GM23338 (cell line): Measurements from ENCODE around the gene MGLL.

Source experiments
- EZH2 ChIP-seq: fragments of 200-600 bp; sonication (generic); IDR thresholded peaks from one replicate; pipeline ENCODE4 v1.8.0; 2017; ENCODE audit warnings: antibody characterized with exemption, mild to moderate bottlenecking, low read depth; ENCODE audit not compliant: unreplicated experiment
- TF ChIP-seq, protein P1 (sequence below), 2 experiments: fragments of 200-600 bp in 1 of 2; sonication (generic) in 1 of 2; conservative IDR thresholded peaks; 2 replicates each; pipeline versions ENCODE4 v1.5.1 to v1.6.1; 2016 to 2017; ENCODE audit warnings: antibody characterized with exemption in 2 of 2, low read depth in 2 of 2, mild to moderate bottlenecking in 2 of 2, moderate library complexity in 1 of 2
- TF ChIP-seq, protein P2 (sequence below): IDR thresholded peaks from one replicate; pipeline ENCODE4 v1.6.1; 2018; ENCODE audit warnings: antibody characterized with exemption; ENCODE audit not compliant: unreplicated experiment

DNA sequence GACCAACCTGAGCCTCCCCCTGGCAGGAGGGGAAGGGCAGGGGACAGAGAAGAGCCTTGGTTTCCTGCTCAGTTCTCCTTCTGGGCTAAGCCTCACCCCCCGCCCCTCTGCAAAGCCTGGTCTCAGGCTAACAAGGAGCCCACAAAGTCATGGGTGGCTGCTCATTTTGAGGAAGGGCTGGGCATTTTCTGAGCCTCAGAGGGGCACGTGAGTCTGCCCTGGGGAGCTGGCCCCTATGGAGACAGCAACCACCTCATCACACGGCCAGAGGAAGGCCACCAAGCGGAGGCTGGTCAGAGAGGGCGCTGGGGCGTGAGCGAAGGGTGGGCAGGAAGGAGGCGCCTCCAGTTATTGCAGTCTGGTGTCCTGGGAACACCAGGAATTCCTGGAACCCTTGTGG, 130.8 kb downstream of the MGLL start:
- TF ChIP-seq, protein P1, sequence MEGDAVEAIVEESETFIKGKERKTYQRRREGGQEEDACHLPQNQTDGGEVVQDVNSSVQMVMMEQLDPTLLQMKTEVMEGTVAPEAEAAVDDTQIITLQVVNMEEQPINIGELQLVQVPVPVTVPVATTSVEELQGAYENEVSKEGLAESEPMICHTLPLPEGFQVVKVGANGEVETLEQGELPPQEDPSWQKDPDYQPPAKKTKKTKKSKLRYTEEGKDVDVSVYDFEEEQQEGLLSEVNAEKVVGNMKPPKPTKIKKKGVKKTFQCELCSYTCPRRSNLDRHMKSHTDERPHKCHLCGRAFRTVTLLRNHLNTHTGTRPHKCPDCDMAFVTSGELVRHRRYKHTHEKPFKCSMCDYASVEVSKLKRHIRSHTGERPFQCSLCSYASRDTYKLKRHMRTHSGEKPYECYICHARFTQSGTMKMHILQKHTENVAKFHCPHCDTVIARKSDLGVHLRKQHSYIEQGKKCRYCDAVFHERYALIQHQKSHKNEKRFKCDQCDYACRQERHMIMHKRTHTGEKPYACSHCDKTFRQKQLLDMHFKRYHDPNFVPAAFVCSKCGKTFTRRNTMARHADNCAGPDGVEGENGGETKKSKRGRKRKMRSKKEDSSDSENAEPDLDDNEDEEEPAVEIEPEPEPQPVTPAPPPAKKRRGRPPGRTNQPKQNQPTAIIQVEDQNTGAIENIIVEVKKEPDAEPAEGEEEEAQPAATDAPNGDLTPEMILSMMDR (conservative IDR thresholded peaks at IDR 0.05; ENCODE audit: low read depth in 2 of 2), result no peak
- no peak for TF ChIP-seq EZH2
- TF ChIP-seq, protein P2, sequence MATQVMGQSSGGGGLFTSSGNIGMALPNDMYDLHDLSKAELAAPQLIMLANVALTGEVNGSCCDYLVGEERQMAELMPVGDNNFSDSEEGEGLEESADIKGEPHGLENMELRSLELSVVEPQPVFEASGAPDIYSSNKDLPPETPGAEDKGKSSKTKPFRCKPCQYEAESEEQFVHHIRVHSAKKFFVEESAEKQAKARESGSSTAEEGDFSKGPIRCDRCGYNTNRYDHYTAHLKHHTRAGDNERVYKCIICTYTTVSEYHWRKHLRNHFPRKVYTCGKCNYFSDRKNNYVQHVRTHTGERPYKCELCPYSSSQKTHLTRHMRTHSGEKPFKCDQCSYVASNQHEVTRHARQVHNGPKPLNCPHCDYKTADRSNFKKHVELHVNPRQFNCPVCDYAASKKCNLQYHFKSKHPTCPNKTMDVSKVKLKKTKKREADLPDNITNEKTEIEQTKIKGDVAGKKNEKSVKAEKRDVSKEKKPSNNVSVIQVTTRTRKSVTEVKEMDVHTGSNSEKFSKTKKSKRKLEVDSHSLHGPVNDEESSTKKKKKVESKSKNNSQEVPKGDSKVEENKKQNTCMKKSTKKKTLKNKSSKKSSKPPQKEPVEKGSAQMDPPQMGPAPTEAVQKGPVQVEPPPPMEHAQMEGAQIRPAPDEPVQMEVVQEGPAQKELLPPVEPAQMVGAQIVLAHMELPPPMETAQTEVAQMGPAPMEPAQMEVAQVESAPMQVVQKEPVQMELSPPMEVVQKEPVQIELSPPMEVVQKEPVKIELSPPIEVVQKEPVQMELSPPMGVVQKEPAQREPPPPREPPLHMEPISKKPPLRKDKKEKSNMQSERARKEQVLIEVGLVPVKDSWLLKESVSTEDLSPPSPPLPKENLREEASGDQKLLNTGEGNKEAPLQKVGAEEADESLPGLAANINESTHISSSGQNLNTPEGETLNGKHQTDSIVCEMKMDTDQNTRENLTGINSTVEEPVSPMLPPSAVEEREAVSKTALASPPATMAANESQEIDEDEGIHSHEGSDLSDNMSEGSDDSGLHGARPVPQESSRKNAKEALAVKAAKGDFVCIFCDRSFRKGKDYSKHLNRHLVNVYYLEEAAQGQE, result no peak
